Thyroid gland (tissue), 4 donors: ENCODE results near the gene SEPTIN8.

ENCODE experiments used
- POLR2A ChIP-seq, 2 donors: fragments of 450-650 bp; IDR thresholded peaks; one replicate each; pipeline ENCODE4 v1.6.1; 2017; ENCODE audit warnings: antibody characterized with exemption in 2 of 2, mild to moderate bottlenecking in 2 of 2, moderate library complexity in 1 of 2
- TF ChIP-seq, protein P1 (sequence below), 6 experiments: fragments of 200-600 bp in 3 of 6; fragments of 450-650 bp in 3 of 6; sonication (generic) in 3 of 6; IDR thresholded peaks; one replicate each; pipeline ENCODE4 v1.5.1; 2016 to 2019; ENCODE audit warnings: antibody characterized with exemption in 6 of 6, mild to moderate bottlenecking in 2 of 6, inconsistent platforms in 1 of 6, moderate library complexity in 1 of 6

DNA sequence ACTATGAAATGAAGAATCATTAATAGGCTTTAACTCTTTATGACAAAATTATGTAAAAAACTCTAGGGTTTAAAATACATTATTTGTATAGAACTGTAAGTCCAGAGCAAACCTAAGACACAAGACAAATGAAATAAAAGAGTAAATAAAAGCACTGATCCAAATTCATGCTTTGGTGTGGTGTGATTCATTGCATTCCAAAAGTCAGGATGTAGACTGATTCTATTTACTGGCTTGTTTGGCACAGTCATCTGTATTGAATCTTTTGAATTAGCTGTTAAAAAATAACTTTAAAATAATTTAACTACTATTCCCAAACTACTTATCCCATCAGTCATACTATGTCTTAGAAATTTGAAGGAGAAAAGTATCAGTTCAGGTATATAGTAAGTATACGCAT, 72.2 kb downstream of the SEPTIN8 start:
- TF ChIP-seq, protein P1, sequence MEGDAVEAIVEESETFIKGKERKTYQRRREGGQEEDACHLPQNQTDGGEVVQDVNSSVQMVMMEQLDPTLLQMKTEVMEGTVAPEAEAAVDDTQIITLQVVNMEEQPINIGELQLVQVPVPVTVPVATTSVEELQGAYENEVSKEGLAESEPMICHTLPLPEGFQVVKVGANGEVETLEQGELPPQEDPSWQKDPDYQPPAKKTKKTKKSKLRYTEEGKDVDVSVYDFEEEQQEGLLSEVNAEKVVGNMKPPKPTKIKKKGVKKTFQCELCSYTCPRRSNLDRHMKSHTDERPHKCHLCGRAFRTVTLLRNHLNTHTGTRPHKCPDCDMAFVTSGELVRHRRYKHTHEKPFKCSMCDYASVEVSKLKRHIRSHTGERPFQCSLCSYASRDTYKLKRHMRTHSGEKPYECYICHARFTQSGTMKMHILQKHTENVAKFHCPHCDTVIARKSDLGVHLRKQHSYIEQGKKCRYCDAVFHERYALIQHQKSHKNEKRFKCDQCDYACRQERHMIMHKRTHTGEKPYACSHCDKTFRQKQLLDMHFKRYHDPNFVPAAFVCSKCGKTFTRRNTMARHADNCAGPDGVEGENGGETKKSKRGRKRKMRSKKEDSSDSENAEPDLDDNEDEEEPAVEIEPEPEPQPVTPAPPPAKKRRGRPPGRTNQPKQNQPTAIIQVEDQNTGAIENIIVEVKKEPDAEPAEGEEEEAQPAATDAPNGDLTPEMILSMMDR (IDR thresholded peaks at IDR 0.05) = no peak
- TF ChIP-seq POLR2A (IDR thresholded peaks at IDR 0.05) = no peak
